T-helper 17 cell (primary cell): ENCODE data around the gene STK38. TPM values are rescaled to one million over a fixed set of nuclear protein-coding genes. Genes with fewer than 3 reads are reported as not detected.

Source experiments
- ATAC-seq: fragments of 150-1000 bp; cut with Tn5 transposase; 2 replicates; pipeline ENCODE4 v1.10.0; 2021; ENCODE audit warnings: mild to moderate bottlenecking, moderate library complexity
- DNase-seq, 3 donors: peaks; one replicate each; pipeline versions ENCODE4 v3.0.0 to v3.0.0-alpha.2; 2020 to 2021
- H3K9me3 ChIP-seq: one replicate; pipeline ENCODE4 v1.7.0; 2013; ENCODE audit warnings: low read length, mild to moderate bottlenecking; ENCODE audit not compliant: control insufficient read depth, poor library complexity, severe bottlenecking
- H3K27ac Mint-ChIP-seq: one replicate; pipeline ENCODE4 v1.8.0; 2022; ENCODE audit warnings: mild to moderate bottlenecking, moderate library complexity, mixed read lengths
- H3K27me3 Mint-ChIP-seq: one replicate; pipeline ENCODE4 v1.8.0; 2022; ENCODE audit warnings: mixed read lengths
- H3K36me3 Mint-ChIP-seq: one replicate; pipeline ENCODE4 v1.8.0; 2022; ENCODE audit warnings: low read depth, mixed read lengths
- H3K4me1 Mint-ChIP-seq: one replicate; pipeline ENCODE4 v1.8.0; 2022; ENCODE audit warnings: mild to moderate bottlenecking, mixed read lengths
- H3K4me3 Mint-ChIP-seq: one replicate; pipeline ENCODE4 v1.8.0; 2022; ENCODE audit warnings: mild to moderate bottlenecking, moderate library complexity, mixed read lengths
- total RNA-seq, 4 donors: library from RNA in 2 of 4; stranded (reverse) in 2 of 4; gene quantifications; one replicate each; pipeline ENCODE4 v1.2.3 and lab custom pipeline; 2022 to 2026

Gene STK38
- total RNA-seq, 2 donors from 2014 or later: 85.0 to 85.5 TPM

DNA sequence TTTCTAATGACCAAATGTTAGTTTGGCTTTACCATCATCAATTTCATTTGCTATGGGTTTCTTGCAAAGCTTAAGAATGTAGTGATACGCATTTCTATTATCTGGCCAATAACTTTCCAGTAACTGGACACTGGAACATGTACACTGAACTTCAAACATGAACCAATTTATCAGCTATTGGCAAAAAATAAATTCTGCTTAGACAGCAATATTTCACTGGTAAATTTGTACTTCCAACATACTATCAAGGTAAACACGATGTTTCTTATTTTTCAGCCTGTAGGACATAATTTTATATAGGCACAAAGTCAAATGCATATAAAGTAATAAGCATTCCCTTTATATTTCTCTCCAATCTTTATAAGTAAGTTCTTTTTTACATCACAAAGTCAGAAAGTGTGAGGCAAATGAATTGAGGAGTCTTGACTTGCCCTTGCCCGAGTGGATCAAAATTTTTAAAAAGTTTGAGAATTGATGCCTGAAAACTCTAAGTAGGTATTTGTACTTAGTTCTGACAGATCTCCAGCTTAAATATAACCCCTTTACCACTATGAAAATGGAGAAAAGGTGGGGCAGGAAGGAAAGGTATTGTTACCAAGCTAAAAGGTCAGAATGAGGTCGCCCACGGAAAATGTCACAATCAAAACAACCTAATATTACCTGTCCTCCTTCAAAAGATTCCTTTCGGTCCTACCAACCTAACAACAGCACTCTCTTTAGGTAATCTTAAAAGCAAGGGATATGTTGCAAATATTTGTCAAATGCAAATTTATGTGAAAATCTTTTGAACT lies 41.3 kb downstream of the STK38 start:
- peak overlapping the region; percentile 74 for H3K4me3 Mint-ChIP-seq
- ATAC-seq: peak; percentile 75

DNA sequence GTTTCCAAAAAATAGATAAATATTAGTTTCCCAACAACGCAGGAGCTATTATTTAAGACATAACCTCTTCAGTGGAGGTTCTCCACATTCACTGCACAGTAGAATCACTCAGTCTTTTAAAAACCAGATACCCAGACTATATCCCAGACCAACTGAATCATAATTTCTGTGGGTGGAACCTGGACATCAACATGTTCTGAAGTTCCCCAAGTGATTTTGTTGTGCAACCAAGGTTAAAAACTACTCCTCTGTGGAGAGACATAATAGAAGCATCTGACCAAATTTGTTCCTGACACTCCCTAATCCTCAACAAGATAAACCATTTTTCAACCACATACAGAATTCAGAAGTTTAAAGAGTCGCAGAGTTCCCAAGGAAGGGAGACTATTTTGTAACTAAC lies 42.3 kb downstream of the STK38 start:
- H3K4me3 Mint-ChIP-seq: no peak overlapping the region
- H3K4me1 Mint-ChIP-seq: peaks cover 35% of the 10 kb centered on the region
- H3K27me3 Mint-ChIP-seq: no peaks in the 10 kb centered on the region
- DNase-seq (no peak), ATAC-seq (no peak)
- no peaks in the 10 kb centered on the region for H3K9me3 ChIP-seq
- peaks cover 3% of the 10 kb centered on the region for H3K36me3 Mint-ChIP-seq
- H3K27ac Mint-ChIP-seq: peak overlapping the region; percentile 90

More for the DNA sequence above, 41.3 kb downstream of the STK38 start:
- no peak for DNase-seq
- Mint-ChIP-seq H3K27ac (peak overlapping the region; percentile 90), H3K27me3 (no peaks in the 10 kb centered on the region), H3K4me1 (peaks cover 37% of the 10 kb centered on the region), H3K36me3 (peaks cover 3% of the 10 kb centered on the region)
- H3K9me3 ChIP-seq: no peaks in the 10 kb centered on the region

DNA sequence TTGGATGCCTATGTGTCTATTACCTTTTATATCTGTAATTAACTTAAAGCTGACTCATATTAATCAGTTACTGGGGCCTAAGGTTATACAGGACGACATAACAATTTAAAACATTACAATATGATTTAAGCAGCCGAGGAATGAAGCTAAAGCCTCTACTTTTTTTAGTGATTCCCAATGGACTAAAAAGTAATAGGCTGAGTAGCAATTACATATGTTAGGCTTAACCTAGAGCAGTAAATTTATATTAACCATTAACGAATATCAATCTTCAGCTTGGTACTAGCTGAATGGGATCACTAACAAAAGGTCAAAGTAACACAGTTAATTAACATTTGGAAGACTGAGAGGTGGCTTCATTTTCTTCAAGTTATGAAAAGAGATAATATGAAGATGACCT lies 43.1 kb downstream of the STK38 start:
- H3K4me3 Mint-ChIP-seq: no peak overlapping the region
- H3K4me1 Mint-ChIP-seq: peaks cover 38% of the 10 kb centered on the region
- ATAC-seq: no peak
- peak overlapping the region; percentile 24 for H3K27ac Mint-ChIP-seq
- no peaks in the 10 kb centered on the region for H3K9me3 ChIP-seq
- H3K36me3 Mint-ChIP-seq: peaks cover 5% of the 10 kb centered on the region
- H3K27me3 Mint-ChIP-seq: no peaks in the 10 kb centered on the region
- no peak for DNase-seq

DNA sequence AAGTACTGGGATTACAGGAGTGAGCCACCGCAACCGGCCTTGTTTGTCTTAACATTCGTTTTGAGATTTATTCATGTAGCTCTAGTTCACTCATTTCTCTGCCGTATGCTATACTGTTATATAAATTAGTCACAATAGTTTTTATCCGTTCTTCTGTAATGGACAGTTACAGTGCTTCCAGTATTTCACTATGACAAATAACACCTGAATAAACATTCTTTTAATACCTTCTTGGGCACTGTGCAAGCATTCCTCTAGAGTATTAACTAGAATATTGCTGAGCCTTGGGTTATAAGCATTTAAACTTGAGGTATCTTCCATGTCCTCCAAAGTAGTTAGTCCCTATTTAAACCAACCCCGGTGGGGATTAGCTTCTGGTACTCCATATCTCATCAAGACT lies 45.6 kb downstream of the STK38 start:
- no peak for ATAC-seq
- peaks cover 28% of the 10 kb centered on the region for H3K4me1 Mint-ChIP-seq

DNA sequence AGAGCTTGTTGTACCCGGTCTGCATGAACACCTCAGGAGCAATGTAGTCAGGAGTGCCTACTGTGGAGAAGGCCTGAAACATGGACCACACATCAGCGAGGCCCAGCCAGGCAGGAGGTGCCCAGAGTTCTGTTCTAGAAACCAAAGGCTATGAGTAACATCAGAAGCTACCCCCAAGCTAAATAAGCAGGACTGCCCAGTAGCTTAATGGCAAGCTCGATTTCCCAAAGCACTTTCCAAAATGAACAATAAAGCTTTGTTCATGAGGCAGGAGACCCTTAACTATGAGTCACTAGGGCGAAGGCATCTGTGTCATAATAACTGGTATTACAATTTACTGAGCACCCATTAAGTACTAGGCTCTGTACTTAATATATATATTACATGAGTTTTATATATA lies 47.4 kb downstream of the STK38 start:
- peaks cover 15% of the 10 kb centered on the region for H3K4me1 Mint-ChIP-seq
- no peak overlapping the region for H3K4me3 Mint-ChIP-seq
- no peak for ATAC-seq
- no peak overlapping the region for H3K27ac Mint-ChIP-seq
- H3K9me3 ChIP-seq: peaks cover 2% of the 10 kb centered on the region
- no peaks in the 10 kb centered on the region for H3K27me3 Mint-ChIP-seq
- H3K36me3 Mint-ChIP-seq: peaks cover 4% of the 10 kb centered on the region
- no peak for DNase-seq

More for the DNA sequence above, 45.6 kb downstream of the STK38 start:
- Mint-ChIP-seq H3K4me3 (no peak overlapping the region), H3K36me3 (peaks cover 7% of the 10 kb centered on the region), H3K27me3 (no peaks in the 10 kb centered on the region), H3K27ac (no peak overlapping the region)
- no peak for DNase-seq
- peaks cover 2% of the 10 kb centered on the region for H3K9me3 ChIP-seq

DNA sequence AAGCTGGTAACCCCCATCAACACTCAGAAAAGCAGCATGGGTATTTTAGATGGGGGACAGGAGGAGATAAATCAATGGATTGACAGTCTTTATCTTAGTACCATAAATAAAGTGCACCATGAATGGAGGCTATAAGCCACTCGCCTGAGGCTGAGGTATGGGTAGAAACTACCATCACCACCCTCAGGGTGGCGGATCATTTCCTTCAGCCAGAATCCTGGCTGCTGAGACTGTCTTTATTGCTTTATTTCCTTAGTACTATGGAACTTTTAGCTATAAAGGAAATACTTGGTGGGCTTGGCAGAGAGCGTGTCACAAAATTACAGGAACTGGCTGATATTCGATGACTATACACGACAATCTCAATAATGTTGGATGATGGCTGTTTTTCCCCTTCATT lies 52.2 kb downstream of the STK38 start:
- peaks cover 2% of the 10 kb centered on the region for H3K9me3 ChIP-seq
- Mint-ChIP-seq H3K4me3 (no peak overlapping the region), H3K27ac (no peak overlapping the region), H3K27me3 (no peaks in the 10 kb centered on the region), H3K36me3 (peaks cover 4% of the 10 kb centered on the region), H3K4me1 (peaks cover 20% of the 10 kb centered on the region)
- DNase-seq (no peak), ATAC-seq (no peak)

DNA sequence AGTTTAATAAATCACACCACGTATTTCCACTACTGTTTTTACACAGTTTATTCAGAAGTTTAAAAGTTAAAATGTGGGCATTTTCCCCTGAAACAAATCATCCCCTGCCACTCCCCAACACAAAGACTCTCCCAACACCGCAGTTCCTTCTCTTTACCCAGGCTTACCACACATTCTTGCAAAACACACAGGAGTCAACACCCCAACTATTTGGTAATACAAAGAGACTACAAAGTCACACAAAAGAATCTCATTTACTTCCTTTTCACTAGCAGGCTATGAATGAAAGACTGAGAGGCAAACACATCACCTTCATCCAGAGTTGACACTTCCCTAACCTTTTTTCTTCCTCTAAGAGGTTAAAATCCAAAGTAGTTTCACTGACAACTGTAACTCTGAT lies 53.4 kb downstream of the STK38 start:
- no peak overlapping the region for H3K4me3 Mint-ChIP-seq
- DNase-seq (no peak), ATAC-seq (no peak)
- peaks cover 15% of the 10 kb centered on the region for H3K4me1 Mint-ChIP-seq
- no peaks in the 10 kb centered on the region for H3K36me3 Mint-ChIP-seq
- peaks cover 2% of the 10 kb centered on the region for H3K9me3 ChIP-seq
- peak overlapping the region; percentile 47 for H3K27ac Mint-ChIP-seq
- no peaks in the 10 kb centered on the region for H3K27me3 Mint-ChIP-seq

DNA sequence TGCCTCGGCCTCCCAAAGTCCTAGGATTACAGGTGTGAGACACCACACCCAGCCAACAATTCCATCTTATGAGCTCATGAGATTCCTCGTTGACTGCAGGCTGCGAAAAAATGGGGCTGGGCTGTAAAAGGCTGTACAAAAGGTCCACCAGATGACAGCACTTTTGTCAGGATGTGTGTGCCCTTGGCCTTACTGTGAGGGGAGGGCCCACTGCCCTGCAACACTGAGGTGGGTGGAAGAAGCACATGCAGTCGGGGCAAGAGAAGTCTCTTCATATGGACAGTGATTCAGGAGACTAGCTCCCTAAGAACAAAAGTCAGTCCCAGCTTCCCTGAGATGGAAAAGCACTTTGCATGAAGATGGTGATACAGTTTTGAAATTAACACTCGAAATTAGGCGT lies 54.0 kb downstream of the STK38 start:
- H3K4me1 Mint-ChIP-seq: peaks cover 15% of the 10 kb centered on the region
- H3K27me3 Mint-ChIP-seq: no peaks in the 10 kb centered on the region
- DNase-seq (no peak), ATAC-seq (no peak)
- H3K9me3 ChIP-seq: no peaks in the 10 kb centered on the region
- H3K27ac Mint-ChIP-seq: peak overlapping the region; percentile 47
- H3K4me3 Mint-ChIP-seq: no peak overlapping the region
- H3K36me3 Mint-ChIP-seq: no peaks in the 10 kb centered on the region

DNA sequence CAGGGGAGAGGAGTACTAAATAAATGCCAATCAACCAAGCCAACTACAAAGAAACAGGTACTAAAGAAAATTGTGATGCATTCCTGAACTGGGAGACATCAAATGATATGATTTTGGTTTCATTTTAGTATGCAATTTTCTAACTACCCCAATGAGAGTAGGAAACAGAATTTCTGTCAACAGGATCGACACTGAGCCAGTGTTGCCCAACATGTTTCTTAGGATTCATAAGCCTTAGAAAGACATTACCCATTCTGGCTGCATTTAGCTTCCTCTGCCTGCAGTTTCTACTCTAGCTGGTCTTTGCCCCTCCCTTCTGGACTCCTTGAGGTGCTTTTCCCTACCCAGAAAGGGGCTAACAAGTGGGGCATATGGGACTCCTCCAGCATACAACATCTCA lies 54.7 kb downstream of the STK38 start:
- H3K4me3 Mint-ChIP-seq: no peak overlapping the region
- DNase-seq (no peak), ATAC-seq (no peak)
- no peaks in the 10 kb centered on the region for H3K36me3 Mint-ChIP-seq
- no peaks in the 10 kb centered on the region for H3K27me3 Mint-ChIP-seq
- H3K27ac Mint-ChIP-seq: peak overlapping the region; percentile 11
- peaks cover 15% of the 10 kb centered on the region for H3K4me1 Mint-ChIP-seq
- no peaks in the 10 kb centered on the region for H3K9me3 ChIP-seq

DNA sequence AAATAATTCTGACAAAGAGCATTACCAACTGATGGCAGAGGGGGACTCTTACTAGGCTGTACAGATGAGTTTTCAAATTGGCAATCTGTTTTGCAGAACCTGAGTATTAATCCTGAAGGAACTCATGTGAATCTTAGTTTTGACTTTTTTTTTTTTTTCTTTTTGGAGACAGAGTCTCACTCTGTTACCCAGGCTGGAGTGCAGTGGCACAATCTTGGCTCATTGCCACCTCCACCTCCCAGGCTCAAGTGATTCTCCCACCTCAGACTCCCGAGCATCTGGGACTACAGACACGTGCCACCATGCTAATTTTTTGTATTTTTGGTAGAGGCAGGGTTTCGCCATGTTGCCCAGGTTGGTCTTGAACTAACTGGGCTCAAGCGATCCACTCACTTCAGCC lies 55.2 kb downstream of the STK38 start:
- no peak overlapping the region for H3K4me3 Mint-ChIP-seq
- no peaks in the 10 kb centered on the region for H3K27me3 Mint-ChIP-seq
- DNase-seq (no peak), ATAC-seq (no peak)
- no peaks in the 10 kb centered on the region for H3K9me3 ChIP-seq
- no peaks in the 10 kb centered on the region for H3K36me3 Mint-ChIP-seq
- H3K27ac Mint-ChIP-seq: peak overlapping the region; percentile 11
- H3K4me1 Mint-ChIP-seq: peaks cover 13% of the 10 kb centered on the region

DNA sequence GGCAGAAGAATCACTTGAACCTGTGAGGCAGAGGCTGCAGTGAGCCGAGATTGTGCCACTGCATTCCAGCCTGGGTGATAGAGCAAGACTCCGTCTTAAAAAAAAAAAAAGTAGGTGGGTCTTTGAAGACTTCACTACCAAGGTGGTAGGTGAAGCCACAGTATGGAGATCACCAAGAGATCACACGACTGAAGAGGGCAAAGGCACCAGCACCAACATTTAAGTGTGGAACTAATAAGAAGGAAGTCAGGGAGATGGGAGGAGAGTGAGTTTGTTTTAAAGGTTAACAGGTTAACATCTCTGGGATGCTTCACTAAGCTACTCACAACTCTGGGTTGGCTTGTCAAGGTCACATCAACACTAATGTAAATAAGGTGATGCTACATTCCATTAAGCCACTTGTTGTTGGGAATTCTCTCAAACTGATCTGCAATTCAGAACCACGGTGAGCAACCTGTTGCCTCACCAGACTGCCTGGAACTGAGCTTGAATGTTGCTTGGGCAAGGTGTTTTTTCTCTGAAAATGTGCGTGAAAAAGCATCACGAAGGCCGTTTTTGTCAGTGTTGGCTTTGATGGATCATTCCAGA lies 55.8 kb downstream of the STK38 start:
- Mint-ChIP-seq H3K4me1 (peaks cover 13% of the 10 kb centered on the region), H3K4me3 (no peak overlapping the region), H3K27ac (no peak overlapping the region)

DNA sequence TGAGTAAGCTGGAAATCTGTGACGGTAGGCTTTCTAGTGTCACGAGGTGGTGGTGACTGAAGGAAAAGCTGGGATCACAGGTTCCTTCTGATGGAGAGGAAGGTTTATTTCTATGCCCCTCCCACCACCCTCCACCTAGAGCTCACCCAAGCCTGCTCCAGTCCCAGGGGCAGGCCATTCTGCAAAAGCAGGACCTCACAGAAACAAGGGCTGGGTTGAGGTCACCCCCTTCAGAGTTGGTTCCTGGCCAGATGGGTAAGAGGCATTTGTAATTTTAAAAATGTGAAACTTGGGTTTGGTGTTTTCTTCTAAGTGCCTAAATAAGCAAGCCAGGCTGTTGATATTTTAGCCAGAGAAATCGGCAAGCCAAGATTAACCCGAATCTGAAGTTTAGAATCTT lies 57.9 kb downstream of the STK38 start:
- Mint-ChIP-seq H3K27me3 (no peaks in the 10 kb centered on the region), H3K4me3 (no peak overlapping the region), H3K27ac (peak overlapping the region; percentile 65), H3K36me3 (no peaks in the 10 kb centered on the region), H3K4me1 (peaks cover 12% of the 10 kb centered on the region)
- no peaks in the 10 kb centered on the region for H3K9me3 ChIP-seq
- ATAC-seq: no peak
- no peak for DNase-seq

More for the DNA sequence above, 55.8 kb downstream of the STK38 start:
- Mint-ChIP-seq H3K27me3 (no peaks in the 10 kb centered on the region), H3K36me3 (no peaks in the 10 kb centered on the region)
- H3K9me3 ChIP-seq: no peaks in the 10 kb centered on the region
- DNase-seq (no peak), ATAC-seq (no peak)

DNA sequence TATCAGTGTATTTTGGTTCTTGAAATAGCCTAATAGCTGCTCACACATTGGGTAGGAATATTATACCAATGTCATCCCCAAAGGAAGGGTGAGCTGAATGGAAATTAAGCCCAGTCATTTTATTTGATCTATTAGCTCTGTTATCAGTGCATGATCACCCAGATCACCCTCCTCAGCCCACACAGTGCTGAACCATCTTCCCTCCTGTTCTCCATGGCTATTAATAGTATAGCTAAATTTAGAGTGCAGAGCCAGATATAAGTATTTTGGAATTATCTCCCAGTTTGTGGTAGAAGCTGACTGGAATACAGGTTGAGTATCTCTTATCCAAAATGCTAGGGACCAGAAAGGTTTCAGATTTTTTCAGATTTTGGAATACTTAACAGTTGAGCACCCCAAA lies 59.1 kb downstream of the STK38 start:
- H3K36me3 Mint-ChIP-seq: no peaks in the 10 kb centered on the region
- ATAC-seq (no peak), DNase-seq (no peak)
- H3K4me3 Mint-ChIP-seq: no peak overlapping the region
- H3K9me3 ChIP-seq: no peaks in the 10 kb centered on the region
- H3K27me3 Mint-ChIP-seq: no peaks in the 10 kb centered on the region
- peaks cover 2% of the 10 kb centered on the region for H3K4me1 Mint-ChIP-seq
- no peak overlapping the region for H3K27ac Mint-ChIP-seq

DNA sequence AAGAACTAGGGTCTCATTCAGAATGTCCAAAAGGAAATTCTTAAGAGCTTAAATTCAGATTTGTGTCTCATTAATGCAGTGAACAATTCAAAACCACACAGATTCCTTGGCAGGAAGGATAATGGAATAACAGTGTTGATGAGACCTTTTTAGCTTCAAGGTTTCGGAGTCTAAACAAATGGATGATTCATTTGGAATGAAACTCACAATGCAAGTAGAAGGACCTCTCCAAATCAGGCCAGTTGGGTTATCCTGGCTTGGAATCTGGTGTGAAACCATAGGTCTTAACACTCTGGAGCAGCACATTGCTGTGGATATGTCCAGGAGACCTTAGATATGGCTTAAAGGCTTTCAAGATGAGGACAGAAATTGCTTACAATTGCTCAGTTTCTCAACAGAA lies 59.6 kb downstream of the STK38 start:
- Mint-ChIP-seq H3K4me3 (no peak overlapping the region), H3K27me3 (no peaks in the 10 kb centered on the region), H3K27ac (no peak overlapping the region), H3K4me1 (peaks cover 2% of the 10 kb centered on the region), H3K36me3 (no peaks in the 10 kb centered on the region)
- no peaks in the 10 kb centered on the region for H3K9me3 ChIP-seq
- DNase-seq: no peak
- no peak for ATAC-seq
